Epithelial cell of esophagus (primary cell): Measurements from ENCODE around the gene ANGEL1.

Experiments used
- DNase-seq: peaks from one replicate; pipeline ENCODE4 v3.0.0; 2010; ENCODE audit warnings: low read depth
- H3K4me3 ChIP-seq: 2 replicates; pipeline ENCODE4 v1.5.1; 2011; ENCODE audit warnings: mild to moderate bottlenecking, low read length, control low read depth
- TF ChIP-seq, protein P1 (sequence below): IDR thresholded peaks from 2 replicates; pipeline ENCODE4 v1.5.1; 2011; ENCODE audit warnings: low read depth, mild to moderate bottlenecking, low read length, control low read depth, inconsistent platforms; ENCODE audit not compliant: insufficient read depth; ENCODE audit errors: missing control alignments

The ANGEL1 gene

DNA sequence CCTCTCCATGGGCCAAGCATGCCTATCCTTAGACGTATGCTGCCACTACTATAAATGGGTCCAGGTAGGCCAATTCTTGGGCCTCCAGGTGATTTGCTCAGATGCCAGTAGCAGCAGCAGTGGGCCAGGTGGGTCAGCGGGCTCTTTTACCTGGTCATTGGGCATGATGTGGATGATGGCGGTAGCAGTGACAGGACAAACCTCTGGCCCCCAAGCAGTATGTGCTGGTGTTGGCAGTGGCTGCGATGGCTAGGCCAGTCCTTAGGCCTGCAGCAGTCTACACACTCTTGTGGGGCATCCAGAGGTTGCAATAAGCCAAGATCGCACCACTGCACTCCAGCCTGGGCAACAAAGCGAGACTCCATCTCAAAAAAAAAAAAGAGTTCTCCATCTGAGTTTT, 70.5 kb downstream of the ANGEL1 start:
- no peak for DNase-seq
- no peak overlapping the region for H3K4me3 ChIP-seq
- TF ChIP-seq, protein P1, sequence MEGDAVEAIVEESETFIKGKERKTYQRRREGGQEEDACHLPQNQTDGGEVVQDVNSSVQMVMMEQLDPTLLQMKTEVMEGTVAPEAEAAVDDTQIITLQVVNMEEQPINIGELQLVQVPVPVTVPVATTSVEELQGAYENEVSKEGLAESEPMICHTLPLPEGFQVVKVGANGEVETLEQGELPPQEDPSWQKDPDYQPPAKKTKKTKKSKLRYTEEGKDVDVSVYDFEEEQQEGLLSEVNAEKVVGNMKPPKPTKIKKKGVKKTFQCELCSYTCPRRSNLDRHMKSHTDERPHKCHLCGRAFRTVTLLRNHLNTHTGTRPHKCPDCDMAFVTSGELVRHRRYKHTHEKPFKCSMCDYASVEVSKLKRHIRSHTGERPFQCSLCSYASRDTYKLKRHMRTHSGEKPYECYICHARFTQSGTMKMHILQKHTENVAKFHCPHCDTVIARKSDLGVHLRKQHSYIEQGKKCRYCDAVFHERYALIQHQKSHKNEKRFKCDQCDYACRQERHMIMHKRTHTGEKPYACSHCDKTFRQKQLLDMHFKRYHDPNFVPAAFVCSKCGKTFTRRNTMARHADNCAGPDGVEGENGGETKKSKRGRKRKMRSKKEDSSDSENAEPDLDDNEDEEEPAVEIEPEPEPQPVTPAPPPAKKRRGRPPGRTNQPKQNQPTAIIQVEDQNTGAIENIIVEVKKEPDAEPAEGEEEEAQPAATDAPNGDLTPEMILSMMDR: no peak

DNA sequence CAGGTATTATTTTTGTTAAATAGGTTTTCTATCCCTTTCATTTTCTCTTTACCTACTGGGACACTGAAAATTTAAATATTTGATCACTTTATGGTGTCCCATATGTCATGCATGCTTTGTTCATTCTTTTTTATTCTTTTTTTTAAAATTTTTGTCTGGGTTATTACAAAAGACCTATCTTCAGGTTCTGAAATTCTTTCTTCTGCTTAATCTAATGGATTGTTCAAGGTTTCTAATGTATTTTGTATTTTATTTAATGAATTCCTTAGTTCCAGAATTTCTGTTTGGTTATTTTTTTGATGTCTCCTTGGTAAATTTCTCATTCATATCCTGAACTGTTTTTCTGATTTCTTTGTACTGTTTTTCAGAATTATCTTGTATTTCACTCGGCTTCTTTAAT, 71.6 kb downstream of the ANGEL1 start:
- no peak for DNase-seq
- TF ChIP-seq, protein P1: no peak
- no peak overlapping the region for H3K4me3 ChIP-seq
